GM12872 (cell line): ENCODE results near the gene ST6GAL1.

Source experiments
- CTCF ChIP-seq: IDR thresholded peaks from 3 replicates; pipeline ENCODE4 v1.5.1; 2011; ENCODE audit warnings: low read depth, mild to moderate bottlenecking, low read length, moderate library complexity; ENCODE audit not compliant: insufficient read depth

The ST6GAL1 gene

DNA sequence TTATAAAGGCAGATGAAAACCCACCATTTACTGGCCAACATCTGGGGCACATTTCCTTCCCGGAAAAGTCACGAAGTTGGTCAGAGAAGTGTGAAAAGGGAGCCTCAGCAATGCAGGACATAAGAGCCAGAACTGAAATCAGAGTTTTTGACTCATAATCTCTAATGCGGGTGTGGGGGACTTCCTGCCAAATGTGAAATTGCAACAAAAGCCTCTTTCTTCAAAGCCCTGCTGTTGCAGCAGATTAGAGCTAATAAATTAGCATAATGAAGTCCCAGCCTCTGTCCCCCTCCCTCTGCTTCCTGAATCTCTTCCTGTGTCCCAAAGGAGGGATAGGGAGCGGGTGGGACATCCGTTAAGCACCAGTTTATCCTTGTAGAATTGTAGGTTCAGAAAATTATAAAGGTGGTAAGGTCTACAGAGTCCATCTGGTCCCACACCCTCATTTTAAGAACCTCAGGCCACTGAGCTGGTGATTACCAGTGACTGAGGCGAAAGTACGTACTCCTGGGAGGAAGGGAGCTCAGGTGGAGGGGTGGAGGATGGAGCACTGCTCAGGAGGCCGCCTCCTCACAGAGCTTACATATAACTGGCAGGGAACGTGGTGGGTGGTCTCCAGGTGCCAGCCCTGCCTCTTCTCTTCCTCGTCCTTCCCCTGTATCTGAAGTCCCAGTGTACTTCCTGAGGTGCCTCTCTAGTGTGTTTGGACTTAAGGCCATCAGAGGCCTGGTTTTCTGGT is 35.0 kb downstream of the ST6GAL1 start:
- no peak for TF ChIP-seq CTCF

GRCh38 chr3:186966406-186966805 is 36.1 kb downstream of the ST6GAL1 start:
- no peak for TF ChIP-seq CTCF

DNA sequence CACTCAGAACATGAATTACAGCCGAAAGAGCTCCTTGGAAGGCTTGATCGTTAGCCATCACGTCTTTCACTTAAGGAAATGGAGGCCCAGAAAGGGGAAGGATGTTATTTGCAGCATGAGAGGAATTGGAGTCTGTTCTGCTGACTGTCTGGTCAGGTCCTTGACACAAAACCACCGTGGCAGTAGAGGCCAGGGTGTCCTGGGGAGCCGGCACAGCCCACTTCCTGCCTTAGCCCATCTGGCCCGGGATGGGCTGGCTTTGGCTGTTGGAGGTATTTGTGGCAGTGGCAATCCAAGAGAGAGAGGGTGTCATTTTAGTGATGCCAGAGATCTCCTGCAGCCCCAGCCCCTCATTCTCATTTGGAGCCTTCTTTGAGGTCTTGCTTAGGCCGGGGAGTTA is 37.4 kb downstream of the ST6GAL1 start:
- TF ChIP-seq CTCF = no peak

GRCh38 chr3:186969607-186970006 is 39.3 kb downstream of the ST6GAL1 start:
- no peak for TF ChIP-seq CTCF

- no peak for TF ChIP-seq CTCF
Observed at GRCh38 chr3:186971578-186971977, 41.3 kb downstream of the ST6GAL1 start.

GRCh38 chr3:186973702-186974101 is 43.4 kb downstream of the ST6GAL1 start:
- no peak for TF ChIP-seq CTCF

- TF ChIP-seq CTCF = no peak
Observed at GRCh38 chr3:186974824-186975313, 44.5 kb downstream of the ST6GAL1 start.
